Measurements from ENCODE around the gene SPTLC1.
"Not testable (repeated sequence)": the region's sequence is repeated elsewhere in the genome, so short reads cannot be mapped to it uniquely, and the experiment has no call there.

Gene SPTLC1

GRCh38 chr9:92140754-92141143, 25.5 kb upstream of the SPTLC1 start:
- DNase-seq (ENCODE audit: low spot score) = no peak

- peak; percentile 81 for DNase-seq (ENCODE audit: low spot score)
Measured at GRCh38 chr9:92140074-92140753, 25.0 kb upstream of the SPTLC1 start.

- peak; percentile 87 for DNase-seq (ENCODE audit: low spot score)
Measured at GRCh38 chr9:92138960-92139540, 23.8 kb upstream of the SPTLC1 start.

GRCh38 chr9:92138157-92138959, 23.1 kb upstream of the SPTLC1 start:
- DNase-seq (ENCODE audit: low spot score) = peak; percentile 61

- DNase-seq (ENCODE audit: low spot score) = no peak
Measured at GRCh38 chr9:92136184-92136858, 21.1 kb upstream of the SPTLC1 start.

GRCh38 chr9:92135576-92135975, 20.4 kb upstream of the SPTLC1 start:
- DNase-seq (ENCODE audit: low spot score) = no peak

GRCh38 chr9:92133949-92134604, 18.9 kb upstream of the SPTLC1 start:
- DNase-seq (ENCODE audit: low spot score) = peak; percentile 84

- DNase-seq (ENCODE audit: low spot score) = not testable (repeated sequence)
Measured at GRCh38 chr9:92132913-92133312, 17.7 kb upstream of the SPTLC1 start.

- DNase-seq (ENCODE audit: low spot score) = no peak
Measured at GRCh38 chr9:92132501-92132900, 17.3 kb upstream of the SPTLC1 start.

GRCh38 chr9:92122800-92123199, 7.6 kb upstream of the SPTLC1 start:
- DNase-seq (ENCODE audit: low spot score) = no peak

- no peak for DNase-seq (ENCODE audit: low spot score)
Measured at GRCh38 chr9:92122061-92122460, 6.8 kb upstream of the SPTLC1 start.

GRCh38 chr9:92121265-92121664, 6.1 kb upstream of the SPTLC1 start:
- no peak for DNase-seq (ENCODE audit: low spot score)

GRCh38 chr9:92120138-92120537, 4.9 kb upstream of the SPTLC1 start:
- DNase-seq (ENCODE audit: low spot score) = no peak

- no peak for DNase-seq (ENCODE audit: low spot score)
Measured at GRCh38 chr9:92119586-92119985, 4.4 kb upstream of the SPTLC1 start.

- no peak for DNase-seq (ENCODE audit: low spot score)
Measured at GRCh38 chr9:92108122-92108521, 7.1 kb downstream of the SPTLC1 start.

GRCh38 chr9:92105446-92106225, 9.6 kb downstream of the SPTLC1 start:
- not testable (repeated sequence) for DNase-seq (ENCODE audit: low spot score)

GRCh38 chr9:92103601-92104000, 11.6 kb downstream of the SPTLC1 start:
- DNase-seq (ENCODE audit: low spot score) = not testable (repeated sequence)

- peak; percentile 90 for DNase-seq (ENCODE audit: low spot score)
Measured at GRCh38 chr9:92100237-92100911, 14.8 kb downstream of the SPTLC1 start.

GRCh38 chr9:92098638-92099037, 16.6 kb downstream of the SPTLC1 start:
- no peak for DNase-seq (ENCODE audit: low spot score)

- DNase-seq (ENCODE audit: low spot score) = peak; percentile 87
Measured at GRCh38 chr9:92097997-92098482, 17.2 kb downstream of the SPTLC1 start.
